Erythroblast (primary cell): Measurements from ENCODE around the gene ALAS1.

Experiments
- GATA1 ChIP-seq: IDR thresholded peaks from 2 replicates; pipeline ENCODE4 v1.6.1; 2011; ENCODE audit warnings: low read depth, mild to moderate bottlenecking, control low read depth, low read length, moderate library complexity
- POLR2A ChIP-seq: IDR thresholded peaks from 2 replicates; pipeline ENCODE4 v1.6.1; 2011; ENCODE audit warnings: mild to moderate bottlenecking, low read length

DNA sequence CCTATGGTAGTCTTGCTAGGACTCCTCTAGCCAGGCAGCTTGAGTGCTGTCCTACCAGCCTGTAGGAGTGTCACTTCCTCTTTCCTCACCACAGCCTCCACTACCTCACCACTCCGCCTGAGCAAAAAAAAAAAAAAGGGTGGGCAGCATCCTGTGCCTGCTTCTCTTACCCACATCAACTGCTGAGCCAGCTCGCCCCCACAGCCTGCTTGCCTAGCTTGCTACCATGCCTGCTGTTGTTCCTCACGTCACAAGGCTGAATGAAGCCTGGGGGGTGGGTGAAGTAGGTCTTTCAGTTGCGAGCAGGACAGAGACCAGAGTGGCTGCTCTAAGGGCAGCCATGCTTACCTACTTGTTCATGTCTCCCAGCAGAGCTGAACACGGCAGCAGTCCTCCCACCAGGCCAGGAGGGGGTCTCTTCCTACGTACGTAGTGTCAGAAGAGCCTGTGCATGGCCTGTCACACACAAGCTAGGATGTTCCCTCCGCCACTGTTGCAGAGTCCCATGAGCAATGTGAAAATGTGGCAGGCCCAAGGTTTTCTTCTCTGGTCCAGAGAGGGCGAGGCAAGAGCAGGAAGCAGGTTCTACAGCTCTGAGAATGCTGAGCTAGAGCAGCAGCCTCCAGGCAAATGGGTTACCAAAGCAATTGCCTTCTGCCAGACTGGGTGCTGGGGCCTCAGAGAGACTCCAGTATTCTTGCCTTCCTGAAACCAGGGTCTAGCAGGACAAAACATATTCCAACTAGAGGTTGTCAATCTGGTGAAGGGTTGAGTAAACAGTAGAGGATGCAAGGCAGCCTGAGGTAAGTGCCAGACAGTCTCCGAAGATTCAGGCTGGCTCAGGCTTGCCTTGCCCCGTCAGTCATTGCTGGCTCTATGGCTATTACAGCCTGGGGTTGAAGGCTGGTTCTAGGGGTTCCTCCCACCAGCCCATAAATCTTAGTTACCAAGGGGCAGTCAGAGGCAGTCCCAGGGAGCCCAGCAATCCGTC is 55.6 kb downstream of the ALAS1 start:
- TF ChIP-seq POLR2A (peak; percentile 21), GATA1 (no peak)
